Measurements from ENCODE around the gene THBD.

DNA sequence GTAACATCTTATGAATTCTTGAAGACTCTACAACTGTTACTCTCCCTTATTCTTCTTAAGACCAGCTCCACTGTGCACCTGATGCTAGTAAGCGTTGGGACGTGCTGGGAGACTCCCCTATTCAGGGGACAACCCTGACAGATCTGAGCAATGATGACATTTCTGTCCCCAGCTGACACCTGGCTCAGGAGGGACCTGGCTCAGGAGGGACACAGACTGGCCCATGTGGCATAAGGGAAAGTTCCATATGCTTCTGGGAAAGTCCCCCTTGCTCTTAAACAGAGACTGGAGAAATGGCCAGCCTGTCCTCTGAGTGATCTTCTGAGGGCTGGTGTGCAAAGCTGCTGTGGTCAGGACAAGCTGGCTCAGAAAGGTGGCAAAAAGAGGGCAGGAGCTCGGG, 46.6 kb upstream of the THBD start:
- TF ChIP-seq ZBTB7A (IDR thresholded peaks at IDR 0.05; ENCODE audit: borderline replicate concordance, control insufficient read depth, low read depth, low read length) (no peak), CHD1 (IDR thresholded peaks at IDR 0.05; ENCODE audit: low read length) (no peak), CAMTA2 (CRISPR knock-in tag; conservative IDR thresholded peaks at IDR 0.05) (no peak), EZH2 (IDR thresholded peaks at IDR 0.05; ENCODE audit: borderline replicate concordance, low read depth, low read length) (no peak), PCBP2 (IDR thresholded peaks at IDR 0.05; ENCODE audit: low read depth, low read length, poor library complexity, severe bottlenecking) (no peak), EP300 (IDR thresholded peaks at IDR 0.05; ENCODE audit: low read length) (no peak), SUPT5H (IDR thresholded peaks at IDR 0.05) (no peak), POLR2A (conservative IDR thresholded peaks at IDR 0.05) (no peak), ZZZ3 (IDR thresholded peaks at IDR 0.05) (no peak), MEIS2 (IDR thresholded peaks at IDR 0.05; ENCODE audit: partially characterized antibody) (no peak), PHB (CRISPR knock-in tag; IDR thresholded peaks at IDR 0.05) (no peak)
- TF ChIP-seq, protein P1, sequence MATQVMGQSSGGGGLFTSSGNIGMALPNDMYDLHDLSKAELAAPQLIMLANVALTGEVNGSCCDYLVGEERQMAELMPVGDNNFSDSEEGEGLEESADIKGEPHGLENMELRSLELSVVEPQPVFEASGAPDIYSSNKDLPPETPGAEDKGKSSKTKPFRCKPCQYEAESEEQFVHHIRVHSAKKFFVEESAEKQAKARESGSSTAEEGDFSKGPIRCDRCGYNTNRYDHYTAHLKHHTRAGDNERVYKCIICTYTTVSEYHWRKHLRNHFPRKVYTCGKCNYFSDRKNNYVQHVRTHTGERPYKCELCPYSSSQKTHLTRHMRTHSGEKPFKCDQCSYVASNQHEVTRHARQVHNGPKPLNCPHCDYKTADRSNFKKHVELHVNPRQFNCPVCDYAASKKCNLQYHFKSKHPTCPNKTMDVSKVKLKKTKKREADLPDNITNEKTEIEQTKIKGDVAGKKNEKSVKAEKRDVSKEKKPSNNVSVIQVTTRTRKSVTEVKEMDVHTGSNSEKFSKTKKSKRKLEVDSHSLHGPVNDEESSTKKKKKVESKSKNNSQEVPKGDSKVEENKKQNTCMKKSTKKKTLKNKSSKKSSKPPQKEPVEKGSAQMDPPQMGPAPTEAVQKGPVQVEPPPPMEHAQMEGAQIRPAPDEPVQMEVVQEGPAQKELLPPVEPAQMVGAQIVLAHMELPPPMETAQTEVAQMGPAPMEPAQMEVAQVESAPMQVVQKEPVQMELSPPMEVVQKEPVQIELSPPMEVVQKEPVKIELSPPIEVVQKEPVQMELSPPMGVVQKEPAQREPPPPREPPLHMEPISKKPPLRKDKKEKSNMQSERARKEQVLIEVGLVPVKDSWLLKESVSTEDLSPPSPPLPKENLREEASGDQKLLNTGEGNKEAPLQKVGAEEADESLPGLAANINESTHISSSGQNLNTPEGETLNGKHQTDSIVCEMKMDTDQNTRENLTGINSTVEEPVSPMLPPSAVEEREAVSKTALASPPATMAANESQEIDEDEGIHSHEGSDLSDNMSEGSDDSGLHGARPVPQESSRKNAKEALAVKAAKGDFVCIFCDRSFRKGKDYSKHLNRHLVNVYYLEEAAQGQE (IDR thresholded peaks at IDR 0.05; ENCODE audit: borderline replicate concordance), result no peak
- TF ChIP-seq, protein P1 (CRISPR knock-in tag; IDR thresholded peaks at IDR 0.05; ENCODE audit: low read depth), result no peak
